Measurements from ENCODE around the gene RMDN2. TPM values are rescaled to one million over a fixed set of nuclear protein-coding genes. Genes with fewer than 3 reads are reported as not detected.

Gene RMDN2
- polyA plus RNA-seq, 2 of the 4 experiments (the other 2 are of a cell fraction): 4.6 to 6.9 TPM

GRCh38 chr2:37918742-37919186 lies 6.3 kb upstream of the RMDN2 start:
- Histone ChIP-seq H3K27ac (no peak overlapping the region), H3K9me3 (no peaks in the 10 kb centered on the region), H3K4me2 (no peak overlapping the region), H3K4me3 (no peak overlapping the region), H3K4me1 (peaks cover 5% of the 10 kb centered on the region; the same call in 1 of the 3 replicates)
- CTCF ChIA-PET: no interaction called here
- DNase-seq (ENCODE audit: low read depth in 1 of 2, low spot score in 1 of 2) (no peak), ATAC-seq (no peak), FAIRE-seq (no peak)
- TF ChIP-seq HEYL (CRISPR knock-in tag; IDR thresholded peaks at IDR 0.05): no peak
- no peak for TF ChIP-seq USF2 (IDR thresholded peaks at IDR 0.05)
- no peak for TF ChIP-seq HOXA7 (CRISPR knock-in tag; IDR thresholded peaks at IDR 0.05)
- TF ChIP-seq RFX5 (IDR thresholded peaks at IDR 0.05): no peak
- TF ChIP-seq RAD21 (conservative IDR thresholded peaks at IDR 0.05 in 1 of 2, IDR thresholded peaks at IDR 0.05 in 1 of 2): no peak
- POLR2A ChIA-PET: no interaction called here

GRCh38 chr2:37919631-37920032 lies 5.5 kb upstream of the RMDN2 start:
- WGBS (ENCODE audit: missing lambda C conversion rate): 71% methylated on average over 2 of the region's 2 CpGs
- ChIA-PET CTCF (no interaction called here), POLR2A (no interaction called here)
- no peak for DNase-seq (ENCODE audit: low read depth in 1 of 2, low spot score in 1 of 2)
- no peaks in the 10 kb centered on the region for H3K9me3 ChIP-seq
- H3K4me1 ChIP-seq: peaks cover 5% of the 10 kb centered on the region; the same call in 1 of the 3 replicates
- FAIRE-seq: no peak
- H3K4me2 ChIP-seq: no peak overlapping the region
- ATAC-seq: no peak
- no peak overlapping the region for H3K27ac ChIP-seq
- no peak for TF ChIP-seq TFCP2L1 (CRISPR knock-in tag; IDR thresholded peaks at IDR 0.05)
- no peak overlapping the region for H3K4me3 ChIP-seq

GRCh38 chr2:37920570-37920969 lies 4.5 kb upstream of the RMDN2 start:
- Histone ChIP-seq H3K4me1 (peaks cover 5% of the 10 kb centered on the region; the same call in 1 of the 3 replicates), H3K9me3 (no peaks in the 10 kb centered on the region), H3K4me3 (no peak overlapping the region), H3K4me2 (no peak overlapping the region), H3K27ac (no peak overlapping the region)
- DNase-seq (ENCODE audit: low read depth in 1 of 2, low spot score in 1 of 2) (no peak), ATAC-seq (no peak), FAIRE-seq (no peak)
- POLR2A ChIA-PET: no interaction called here
- 60% methylated on average over 5 of the region's 5 CpGs for WGBS (ENCODE audit: missing lambda C conversion rate)
- CTCF ChIA-PET: no interaction called here
- TF ChIP-seq BCL3 (IDR thresholded peaks at IDR 0.05) (no peak), RAD21 (conservative IDR thresholded peaks at IDR 0.05 in 1 of 2, IDR thresholded peaks at IDR 0.05 in 1 of 2) (no peak), CEBPB (IDR thresholded peaks at IDR 0.05) (no peak), GATA3 (IDR thresholded peaks at IDR 0.05; ENCODE audit: borderline replicate concordance) (no peak), JUNB (IDR thresholded peaks at IDR 0.05) (no peak), PBX3 (IDR thresholded peaks at IDR 0.05) (no peak), FOXS1 (CRISPR knock-in tag; IDR thresholded peaks at IDR 0.05) (no peak), ELK1 (IDR thresholded peaks at IDR 0.05; ENCODE audit: low read depth, low read length) (no peak), E2F6 (IDR thresholded peaks at IDR 0.05; ENCODE audit: borderline replicate concordance, low read depth) (no peak), CBX8 (IDR thresholded peaks at IDR 0.05) (no peak), KDM1A (IDR thresholded peaks at IDR 0.05; ENCODE audit: low read depth) (no peak), MYC (IDR thresholded peaks at IDR 0.05; ENCODE audit: borderline replicate concordance, low read length) (no peak), POLR2AphosphoS2 (conservative IDR thresholded peaks at IDR 0.05; ENCODE audit: low read length) (no peak), NR3C1 (IDR thresholded peaks at IDR 0.05) (no peak), HDAC2 (IDR thresholded peaks at IDR 0.05) (no peak), EP300 (IDR thresholded peaks at IDR 0.05) (no peak), CTCF (IDR thresholded peaks at IDR 0.05) (no peak)
